HG03196 (cell line): ENCODE data around the gene CACNB2.
"Not testable (repeated sequence)": the region's sequence is repeated elsewhere in the genome, so short reads cannot be mapped to it uniquely, and the experiment has no call there.

ENCODE experiments used
- ATAC-seq: cut with Tn5 transposase; IDR thresholded peaks from one replicate; pipeline ENCODE4 v1.9.1; 2021; ENCODE audit not compliant: unreplicated experiment

CACNB2 gene

DNA sequence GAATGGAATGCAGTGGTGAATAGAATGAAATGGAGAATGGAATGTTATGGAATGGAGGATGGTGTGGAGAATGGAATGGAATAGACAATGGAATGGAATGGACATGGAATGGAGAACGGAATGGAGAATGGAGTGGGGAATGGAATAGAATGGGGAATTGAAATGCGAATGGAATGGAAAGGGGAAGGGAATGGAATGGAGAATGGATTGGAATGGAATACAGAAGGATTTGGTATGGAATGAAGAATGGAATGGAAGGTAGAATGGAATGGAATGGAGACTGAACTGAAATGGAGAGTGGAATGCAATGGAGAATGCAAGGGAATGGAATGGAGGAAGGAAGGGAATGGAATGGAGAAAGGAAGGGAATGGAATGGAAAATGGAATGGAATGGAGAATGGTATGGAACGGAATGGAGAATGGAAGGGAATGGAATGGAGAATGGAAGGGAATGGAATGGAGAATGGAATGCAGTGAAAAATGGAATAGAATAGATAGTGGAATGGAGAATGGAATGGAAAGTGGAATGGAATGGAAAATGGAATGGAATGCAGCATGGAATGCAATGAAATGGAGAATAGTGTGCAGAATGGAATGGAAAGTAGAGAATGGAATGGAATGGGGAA lies 416.4 kb downstream of the CACNB2 start:
- no peak for ATAC-seq

DNA sequence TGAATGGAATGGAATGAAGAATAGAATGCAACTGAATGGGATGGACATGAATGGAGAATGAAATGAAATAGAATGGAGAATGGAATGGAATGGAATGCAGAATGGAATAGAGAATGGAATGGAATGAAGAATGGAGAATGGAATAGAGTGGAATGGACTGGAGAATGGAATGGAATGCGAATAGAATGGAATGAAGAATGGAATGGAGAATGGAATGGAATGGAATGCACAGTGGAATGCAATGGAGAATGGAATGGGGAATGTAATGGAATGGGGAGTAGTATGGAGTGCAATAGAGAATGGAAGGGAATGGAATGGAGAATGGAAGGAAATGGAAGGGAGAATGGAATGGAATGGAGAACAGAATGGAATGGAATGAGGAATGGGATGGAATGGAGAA lies 417.7 kb downstream of the CACNB2 start:
- no peak for ATAC-seq

DNA sequence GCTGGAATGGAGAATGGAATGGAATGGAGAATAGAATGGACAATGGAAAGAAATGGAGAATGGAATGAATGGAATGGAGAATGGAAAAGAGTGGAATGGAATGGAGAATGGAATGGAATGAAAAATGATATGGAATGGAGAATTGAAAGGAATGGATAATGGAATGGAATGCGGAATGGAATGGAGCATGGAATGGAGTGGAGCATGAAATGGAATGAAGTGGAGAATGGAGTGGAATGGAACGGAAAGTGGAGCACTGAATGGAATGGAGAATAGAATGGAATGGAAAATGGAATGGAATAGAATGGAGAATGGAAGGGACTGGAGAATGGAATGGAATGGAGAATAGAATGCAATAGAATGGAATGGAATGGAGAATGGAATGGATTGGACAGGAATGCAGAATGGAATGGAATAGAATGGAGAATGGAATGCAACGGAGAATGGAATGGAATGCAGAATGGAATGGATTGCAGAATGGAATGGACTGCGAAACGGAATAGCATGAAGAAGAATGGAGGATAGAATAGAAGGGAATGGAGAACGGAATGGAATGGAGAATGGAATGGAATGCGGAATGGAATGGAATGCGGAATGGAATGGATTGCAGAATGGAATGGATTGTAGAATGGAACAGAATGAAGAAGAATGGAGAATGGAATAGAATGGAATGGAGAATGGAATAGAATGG lies 421.8 kb downstream of the CACNB2 start:
- no peak for ATAC-seq

DNA sequence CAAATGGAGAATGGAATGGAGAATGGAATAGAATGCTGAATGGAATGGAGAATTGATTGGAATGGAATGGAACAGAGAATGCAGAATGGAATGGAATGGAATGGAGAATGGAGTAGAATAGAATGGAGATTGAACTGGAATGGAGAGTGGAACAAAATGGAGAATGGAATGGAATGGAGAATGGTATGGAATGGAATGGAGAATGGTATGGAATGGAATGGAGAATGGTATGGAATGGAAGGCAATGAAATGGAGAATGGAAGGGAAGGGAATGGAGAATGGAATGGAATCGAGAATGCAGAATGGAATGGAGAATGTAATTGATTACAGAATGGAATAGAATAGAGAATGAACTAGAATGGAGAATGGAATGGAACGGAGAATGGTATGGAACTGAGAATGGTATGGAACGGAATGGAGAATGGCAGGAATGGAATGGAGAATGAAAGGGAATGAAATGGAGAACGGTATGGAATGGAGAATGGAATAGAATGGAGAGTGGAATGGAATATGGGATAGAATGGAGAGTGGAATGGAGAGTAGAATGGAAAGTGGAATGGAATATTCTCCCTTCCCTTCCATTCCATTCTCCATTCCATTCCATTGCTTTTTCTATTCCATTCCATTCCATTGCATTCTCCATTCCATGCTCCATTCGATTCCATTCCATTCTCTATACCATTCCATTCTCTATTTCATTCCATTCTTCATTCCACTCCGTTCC lies 422.9 kb downstream of the CACNB2 start:
- ATAC-seq, result no peak

DNA sequence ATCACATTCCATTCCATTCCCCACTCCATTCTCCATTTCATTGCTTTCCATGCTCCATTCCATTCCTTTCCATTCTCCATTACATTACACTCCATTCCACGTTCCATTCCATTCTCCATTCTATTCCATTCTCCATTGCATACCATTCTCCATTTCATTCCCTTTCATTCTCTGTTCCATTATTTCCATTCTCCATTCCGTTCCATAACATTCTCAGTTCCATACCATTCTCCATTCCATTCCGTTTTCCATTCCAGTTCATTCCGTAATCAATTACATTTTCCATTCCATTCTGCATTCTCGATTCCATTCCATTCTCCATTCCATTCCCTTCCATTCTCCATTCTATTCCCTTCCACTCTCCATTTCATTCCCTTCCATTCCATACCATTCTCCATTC lies 424.8 kb downstream of the CACNB2 start:
- ATAC-seq, result no peak

DNA sequence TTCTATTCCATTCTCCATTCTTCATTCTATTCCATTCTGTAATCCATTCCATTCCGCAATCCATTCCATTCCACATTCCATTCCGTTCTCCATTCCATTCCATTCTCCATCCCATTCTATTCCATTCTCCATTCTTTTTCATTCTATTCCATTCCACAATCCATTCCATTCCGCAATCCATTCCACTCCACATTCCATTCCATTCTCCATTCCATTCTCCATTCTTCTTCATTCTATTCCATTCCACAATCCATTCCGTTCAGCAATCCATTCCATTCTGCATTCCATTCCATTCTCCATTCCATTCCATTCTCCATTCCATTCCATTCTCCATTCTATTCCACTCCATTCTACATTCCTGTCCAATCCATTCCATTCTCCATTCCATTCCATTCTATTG lies 426.0 kb downstream of the CACNB2 start:
- no peak for ATAC-seq

DNA sequence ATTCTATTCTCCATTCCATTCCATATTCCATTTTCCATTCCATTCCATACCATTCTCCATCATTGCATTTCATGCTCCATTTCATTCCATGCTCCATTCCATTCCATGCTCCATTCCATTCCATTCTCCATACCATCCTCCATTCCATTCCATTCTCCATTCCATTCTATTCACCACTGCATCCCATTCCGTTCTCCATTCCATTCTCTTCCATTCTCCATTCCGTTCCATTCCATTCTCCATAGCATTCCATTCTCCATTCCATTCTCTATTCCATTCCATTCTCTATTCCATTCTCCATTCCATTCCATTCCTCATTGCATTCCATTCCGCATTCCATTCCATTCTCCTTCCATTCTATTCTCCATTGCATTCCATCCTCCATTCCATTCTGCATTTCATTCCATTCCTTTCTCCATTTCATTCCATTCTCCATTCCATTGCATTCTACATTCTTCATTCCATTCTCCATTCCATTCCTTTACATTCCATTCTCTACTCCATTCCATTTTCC lies 427.2 kb downstream of the CACNB2 start:
- ATAC-seq, result no peak

DNA sequence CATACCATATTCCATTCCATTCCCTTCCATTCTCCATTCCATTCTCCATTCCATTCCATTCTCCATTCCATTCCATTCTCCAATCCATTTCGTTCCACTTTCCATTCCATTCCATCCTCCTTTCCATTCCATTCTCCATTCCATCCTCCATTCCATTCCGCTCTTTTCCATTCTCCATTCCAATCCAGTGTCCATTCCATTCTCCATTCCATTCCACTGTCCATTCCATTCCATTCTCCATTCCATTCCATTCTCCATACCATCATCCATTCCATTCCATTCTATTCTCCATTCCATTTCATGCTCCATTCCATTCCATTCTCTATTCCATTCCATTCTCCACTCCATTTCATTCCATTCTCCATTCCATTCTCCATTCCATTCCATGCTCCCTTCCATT lies 430.2 kb downstream of the CACNB2 start:
- not testable (repeated sequence) for ATAC-seq

DNA sequence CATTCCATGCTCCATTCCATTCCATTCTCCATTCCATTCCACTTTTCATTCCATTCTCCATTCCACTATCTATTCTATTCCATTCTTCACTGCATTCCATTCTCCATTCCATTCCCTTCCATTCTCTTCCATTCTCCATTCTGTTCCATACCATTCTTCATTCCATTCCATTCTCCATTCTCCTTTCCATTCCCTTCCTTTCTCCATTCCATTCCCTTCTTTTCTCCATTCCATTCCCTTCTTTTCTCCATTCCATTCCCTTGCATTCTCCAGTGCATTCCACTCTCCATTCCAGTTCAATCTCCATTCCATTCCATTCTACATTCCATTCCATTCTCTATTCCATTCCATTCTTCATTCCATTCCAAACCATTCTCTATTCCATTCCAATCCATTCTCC lies 430.9 kb downstream of the CACNB2 start:
- no peak for ATAC-seq

DNA sequence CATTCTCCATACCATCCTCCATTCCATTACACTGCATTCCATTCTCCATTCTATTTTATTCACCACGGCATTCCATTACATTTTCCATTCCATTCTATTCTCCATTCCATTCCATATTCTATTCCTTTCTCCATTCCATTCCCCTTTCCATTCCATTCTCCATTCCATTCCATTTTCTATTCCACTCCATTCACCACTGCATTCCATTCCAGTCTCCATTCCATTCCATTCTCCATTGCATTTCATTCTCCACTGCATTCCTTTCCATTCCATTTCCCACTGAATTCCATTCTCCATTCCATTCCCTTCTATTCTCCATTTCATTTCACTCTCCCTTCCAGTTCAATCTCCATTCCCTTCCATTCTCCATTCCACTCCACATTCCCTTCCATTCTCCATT lies 431.6 kb downstream of the CACNB2 start:
- no peak for ATAC-seq

DNA sequence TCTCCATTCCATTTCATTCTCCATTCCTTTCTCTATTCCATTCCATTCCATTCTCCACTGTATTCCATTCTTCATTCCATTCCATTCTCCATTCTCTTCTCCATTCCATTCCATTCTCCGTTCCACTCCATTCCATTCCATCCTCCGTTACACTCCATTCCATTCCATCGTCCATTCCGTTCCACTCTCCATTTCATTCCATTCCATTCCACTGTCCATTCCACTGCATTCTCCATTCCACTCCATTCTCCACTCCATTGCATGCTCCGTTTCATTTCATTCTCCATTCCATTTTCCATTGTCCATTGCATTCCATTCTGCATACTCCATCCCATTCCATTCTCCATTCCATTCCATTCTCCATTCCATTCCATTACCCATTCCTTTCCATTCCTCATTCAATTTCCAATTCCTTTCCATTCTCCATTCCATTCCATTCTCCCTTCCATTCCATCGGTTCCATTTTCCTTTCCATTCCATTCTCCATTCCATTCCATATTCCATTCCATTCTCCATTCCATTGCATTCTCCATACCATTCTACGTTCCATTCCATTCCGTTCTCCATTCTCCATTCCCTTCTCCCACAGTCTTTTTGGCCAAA lies 432.8 kb downstream of the CACNB2 start:
- no peak for ATAC-seq

DNA sequence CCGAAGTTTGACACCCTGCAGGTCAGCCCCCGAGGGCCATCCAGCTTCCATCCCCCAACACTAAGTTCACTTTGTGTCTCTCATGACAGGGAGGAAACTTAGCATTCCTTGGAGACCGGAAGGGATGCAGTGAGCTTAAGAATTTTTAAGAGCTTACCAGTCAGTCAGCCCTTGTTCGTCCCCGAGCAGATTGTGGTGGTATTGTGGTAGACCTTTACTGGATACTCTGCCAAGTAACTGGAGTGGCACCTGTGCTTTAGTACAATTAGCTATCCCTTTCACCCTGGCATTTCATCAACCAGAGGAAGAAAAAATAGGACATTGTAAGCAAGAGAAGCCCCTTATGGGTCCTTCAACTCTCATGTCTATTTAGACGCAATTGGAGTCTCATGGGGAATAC lies 436.4 kb downstream of the CACNB2 start:
- ATAC-seq, result no peak

DNA sequence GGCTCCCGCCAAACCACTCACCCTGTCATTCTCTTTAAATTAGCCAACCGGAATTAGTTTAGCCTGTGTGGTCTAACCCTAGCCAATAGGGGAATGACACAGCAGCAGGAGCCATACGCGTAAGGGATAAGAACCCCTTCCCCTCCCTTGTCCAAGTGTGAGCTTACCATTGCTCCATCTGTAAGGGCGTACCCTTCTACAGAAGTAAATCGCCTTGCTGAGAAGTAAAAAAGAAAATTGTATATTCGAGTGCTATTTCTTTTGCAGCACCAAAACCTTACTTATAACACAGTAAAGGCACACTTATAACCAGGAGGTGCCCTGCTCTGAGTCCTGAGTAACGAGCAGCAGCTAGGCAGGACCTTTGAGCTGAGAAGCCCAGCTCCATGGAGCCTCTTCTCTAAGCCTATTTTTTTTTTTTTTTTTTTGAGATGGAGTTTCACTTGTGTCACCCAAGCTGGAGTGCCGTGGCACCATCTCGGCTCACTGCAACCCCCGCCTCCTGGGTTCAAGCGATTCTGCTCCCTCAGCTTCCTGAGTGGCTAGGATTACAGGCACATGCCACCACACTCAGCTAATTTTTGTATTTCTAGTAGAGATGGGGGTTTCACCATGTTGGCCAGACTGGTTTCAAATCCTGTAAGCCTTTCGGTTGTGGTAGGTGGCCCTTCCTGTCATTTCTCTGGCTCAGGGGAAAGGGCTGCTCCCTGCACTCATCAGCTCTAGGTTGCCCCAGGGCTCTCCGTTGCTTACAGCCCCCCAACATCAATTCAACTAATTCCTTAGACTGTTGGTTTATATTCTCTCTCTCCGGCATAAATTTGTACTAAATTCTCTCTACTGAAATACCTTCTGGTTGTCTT lies 437.8 kb downstream of the CACNB2 start:
- no peak for ATAC-seq

DNA sequence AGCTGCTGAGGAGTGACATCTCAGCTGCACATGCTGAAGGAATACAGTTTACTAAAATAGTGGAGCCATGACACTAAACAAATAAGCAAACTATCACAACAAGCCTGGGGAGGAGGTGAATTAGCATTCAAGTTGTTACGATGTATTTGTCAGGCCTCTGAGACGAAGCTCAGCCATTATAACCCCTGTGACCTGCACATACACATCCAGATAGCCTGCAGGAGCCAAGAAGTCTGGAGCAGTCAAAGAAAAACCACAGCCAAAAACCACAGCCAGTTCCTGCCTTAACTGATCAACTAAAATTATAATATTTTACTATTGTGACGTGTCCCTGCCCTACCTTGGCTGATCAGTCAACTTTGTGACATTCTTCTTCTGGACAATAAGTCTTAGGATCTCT lies 442.6 kb downstream of the CACNB2 start:
- peak; percentile 65 for ATAC-seq

DNA sequence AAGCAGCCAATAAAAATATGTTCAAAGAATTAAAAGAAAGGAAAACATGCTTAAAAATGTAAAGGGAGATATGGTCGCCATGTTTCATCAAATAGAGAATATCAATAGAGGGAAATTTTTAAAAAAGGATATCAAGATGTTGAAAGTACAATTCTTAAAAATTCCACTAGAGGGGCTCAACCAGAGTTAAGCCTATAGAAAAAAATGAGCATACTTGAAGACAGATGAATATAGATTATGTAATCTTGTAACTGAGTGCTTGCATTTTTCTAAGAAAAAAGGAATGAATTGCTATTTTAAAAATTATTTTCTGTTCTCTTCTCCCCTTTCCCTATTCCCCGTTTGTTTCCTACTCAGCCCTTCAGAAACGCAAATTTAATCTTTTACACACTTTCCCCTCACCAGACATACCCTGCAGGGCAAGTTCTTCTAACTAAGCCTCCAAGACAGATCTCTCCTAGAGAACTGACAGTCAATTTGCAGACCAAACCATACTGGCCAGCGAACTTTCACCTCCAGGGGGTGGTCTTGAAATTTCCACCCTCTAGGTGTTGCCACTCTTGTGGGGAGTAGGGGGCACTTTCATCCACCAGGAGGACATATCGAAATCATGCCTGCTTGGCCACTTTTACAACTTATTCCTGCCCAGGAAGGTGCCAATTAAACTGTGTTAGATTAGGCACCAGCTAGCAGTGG lies 443.5 kb downstream of the CACNB2 start:
- ATAC-seq, result no peak

DNA sequence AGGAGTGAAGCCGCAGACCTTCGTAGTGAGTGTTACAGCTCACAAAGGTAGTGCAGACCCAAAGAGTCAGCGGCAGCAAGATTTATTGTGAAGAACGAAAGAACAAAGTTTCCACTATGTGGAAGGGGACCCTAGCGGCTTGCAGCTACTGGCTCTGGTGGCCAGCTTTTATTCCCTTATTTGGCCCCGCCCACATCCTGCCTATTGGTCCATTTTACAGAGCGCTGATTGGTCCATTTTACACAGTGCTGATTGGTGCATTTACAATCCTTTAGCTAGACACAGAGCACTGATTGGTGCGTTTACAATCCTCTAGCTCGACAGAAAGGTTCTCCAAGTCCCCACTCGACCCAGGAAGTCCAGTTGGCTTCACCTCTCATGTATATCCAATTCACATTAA lies 446.4 kb downstream of the CACNB2 start:
- not testable (repeated sequence) for ATAC-seq

DNA sequence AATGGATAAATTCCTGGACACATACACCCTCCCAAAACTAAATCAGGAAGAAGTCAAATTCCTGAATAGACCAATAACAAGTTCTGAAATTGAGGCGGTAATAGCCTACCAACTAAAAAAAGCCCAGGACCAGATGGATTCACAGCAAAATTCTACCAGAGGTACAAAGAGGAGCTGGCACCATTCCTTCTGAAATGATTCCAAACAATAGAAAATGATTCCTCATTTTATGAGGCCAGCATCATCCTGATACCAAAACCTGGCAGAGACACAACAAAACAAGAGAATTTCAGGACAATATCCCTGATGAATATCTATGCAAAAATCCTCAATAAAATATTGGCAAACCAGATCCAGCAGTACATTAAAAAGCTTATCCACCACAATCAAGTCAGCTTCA lies 450.9 kb downstream of the CACNB2 start:
- ATAC-seq, result not testable (repeated sequence)
